ENCODE measurements around the gene TMEM219. TPM values are rescaled to one million over a fixed set of nuclear protein-coding genes. Genes with fewer than 3 reads are reported as not detected.

TMEM219 gene
- total RNA-seq (2021) (69.6 to 87.6 TPM (median 78.0 TPM) in 3 replicates), Bru-seq, nascent RNA (percentile 44 among the genes with signal in this experiment)
- long read RNA-seq, experiment 1, transcript TMEM219-201 (6 exons, 999 nt) = major isoform, 34 of 136 reads
- long read RNA-seq, experiment 1, transcript TMEM219-204 (5 exons, 1,292 nt) = major isoform, 34 of 136 reads
- long read RNA-seq, experiment 1, partial matches to known transcripts = 10 of 136 reads
- long read RNA-seq, experiment 1, other reads (novel, unspliced or antisense) = 52 of 136 reads
- long read RNA-seq, experiment 2, transcript TMEM219-204 (5 exons, 1,292 nt) = major isoform, 43 of 86 reads
- long read RNA-seq, experiment 2, transcript TMEM219-201 (6 exons, 999 nt) = minor isoform, 8 of 86 reads
- long read RNA-seq, experiment 2, partial matches to known transcripts = 16 of 86 reads
- long read RNA-seq, experiment 2, other reads (novel, unspliced or antisense) = 15 of 86 reads
- long read RNA-seq, experiment 3, transcript TMEM219-201 (6 exons, 999 nt) = major isoform, 54 of 164 reads
- long read RNA-seq, experiment 3, transcript TMEM219-204 (5 exons, 1,292 nt) = minor isoform, 16 of 164 reads
- long read RNA-seq, experiment 3, partial matches to known transcripts = 9 of 164 reads
- long read RNA-seq, experiment 3, other reads (novel, unspliced or antisense) = 82 of 164 reads

GRCh38 chr16:29961479-29962343 is at the start of gene TMEM219:
TSS of gene TMEM219 (plus strand) at chr16:29962079. CDS start at chr16:29963144, 1,065 bp downstream.
- POLR2A ChIA-PET = interaction anchor here (0.6 to 2.5 kb wide), 8 partner anchors 11 to 381 kb away, joined by 3 to 17 read pairs (median 4); partner anchors contain the start of genes KCTD13, SEZ6L2 and TBX6
- TF ChIP-seq ZNF423 (CRISPR knock-in tag; IDR thresholded peaks at IDR 0.05) (no peak), USF2 (CRISPR knock-in tag; IDR thresholded peaks at IDR 0.05) (peak; percentile 35; the same call in 1 of the 2 replicates), ZNF532 (CRISPR knock-in tag; IDR thresholded peaks at IDR 0.05; ENCODE audit: borderline replicate concordance) (no peak), SOX15 (CRISPR knock-in tag; IDR thresholded peaks at IDR 0.05) (no peak), ZSCAN18 (CRISPR knock-in tag; IDR thresholded peaks at IDR 0.05) (no peak), ARID4B (CRISPR knock-in tag; IDR thresholded peaks at IDR 0.05; ENCODE audit: borderline replicate concordance) (no peak), ZMAT4 (CRISPR knock-in tag; IDR thresholded peaks at IDR 0.05) (no peak), GRHL2 (CRISPR knock-in tag; IDR thresholded peaks at IDR 0.05; ENCODE audit: insufficient replicate concordance, severe bottlenecking) (no peak), CTCF (IDR thresholded peaks at IDR 0.05) (no peak), ZBTB43 (CRISPR knock-in tag; IDR thresholded peaks at IDR 0.05) (no peak), ZNF138 (CRISPR knock-in tag; conservative IDR thresholded peaks at IDR 0.05) (no peak), MAX (CRISPR knock-in tag; IDR thresholded peaks at IDR 0.05) (peak; percentile 80), TP53 (CRISPR knock-in tag; IDR thresholded peaks at IDR 0.05) (0 out of 2 replicates have a peak, but pooled peaks have one; percentile 34), RELA (CRISPR knock-in tag; IDR thresholded peaks at IDR 0.05; ENCODE audit: borderline replicate concordance) (no peak), FOXJ3 (CRISPR knock-in tag; IDR thresholded peaks at IDR 0.05; ENCODE audit: borderline replicate concordance) (no peak), USF1 (CRISPR knock-in tag; IDR thresholded peaks at IDR 0.05) (peak; percentile 45; the same call in 1 of the 2 replicates)

More at GRCh38 chr16:29961479-29962343, at the start of gene TMEM219:
- H3K36me3 Mint-ChIP-seq = peaks cover 3% of the 10 kb centered on the region
- peaks cover 12% of the 10 kb centered on the region for H3K27me3 Mint-ChIP-seq (ENCODE audit: low read depth)
- peak within 1 kb of the TSS; percentile 57; the same call in 1 of the 2 replicates for H3K27ac Mint-ChIP-seq
- ATAC-seq = peak; percentile 92
- H3K4me3 Mint-ChIP-seq = peak within 1 kb of the TSS; percentile 86
- peaks cover 13% of the 10 kb centered on the region for H3K4me1 Mint-ChIP-seq
- no peaks in the 10 kb centered on the region for H3K9me3 Mint-ChIP-seq
- CTCF ChIA-PET = interaction anchor here (0.8 to 2.7 kb wide), 20 partner anchors 9 to 270 kb away, joined by 3 to 25 read pairs (median 5); partner anchors contain the start of genes ALDOA, ASPHD1, KCTD13 and SEZ6L2
- DNase-seq (ENCODE audit: low spot score) = peak; percentile 86
